H1 (cell line): ENCODE results near the gene TUBGCP6. TPM values are rescaled to one million over a fixed set of nuclear protein-coding genes. Genes with fewer than 3 reads are reported as not detected.

Source experiments
- ASH2L ChIP-seq: fragments of 200-600, 300-600 bp; sonication (generic); IDR thresholded peaks from one replicate; pipeline ENCODE4 v1.7.1; 2017; ENCODE audit warnings: low read length
- ATF2 ChIP-seq: IDR thresholded peaks from 2 replicates; pipeline ENCODE4 v1.6.1; 2012; ENCODE audit warnings: low read length, inconsistent platforms
- CBX5 ChIP-seq: fragments of 300-800, 300-1000 bp; sonication (generic); IDR thresholded peaks from 2 replicates; pipeline ENCODE4 v1.7.1; 2016; ENCODE audit warnings: antibody characterized with exemption, low read length, low read depth
- CBX8 ChIP-seq: fragments of 300-800, 300-1000 bp; sonication (generic); IDR thresholded peaks from 2 replicates; pipeline ENCODE4 v1.7.1; 2016; ENCODE audit warnings: low read depth, low read length, borderline replicate concordance
- CHD2 ChIP-seq: IDR thresholded peaks from 2 replicates; pipeline ENCODE4 v1.6.1; 2012; ENCODE audit warnings: low read length, improper control_type of control experiment
- EP300 ChIP-seq, 2 experiments: IDR thresholded peaks; 1 replicate in 1 of 2; 2 replicates in 1 of 2; pipeline ENCODE4 v1.6.1; 2011 to 2012; ENCODE audit warnings: low read depth in 2 of 2, low read length in 2 of 2, mild to moderate bottlenecking in 2 of 2, borderline replicate concordance in 1 of 2, inconsistent platforms in 1 of 2, moderate library complexity in 1 of 2
- FOSL1 ChIP-seq: IDR thresholded peaks from 2 replicates; pipeline ENCODE4 v1.6.1; 2011; ENCODE audit warnings: mild to moderate bottlenecking, low read depth, low read length, moderate library complexity; ENCODE audit not compliant: insufficient read depth
- GTF2F1 ChIP-seq: IDR thresholded peaks from 2 replicates; pipeline ENCODE4 v1.6.1; 2012; ENCODE audit warnings: low read depth, low read length, improper control_type of control experiment, borderline replicate concordance
- KDM1A ChIP-seq: fragments of 200-600, 300-600 bp; sonication (generic); IDR thresholded peaks from 2 replicates; pipeline ENCODE4 v1.7.1; 2016; ENCODE audit warnings: mild to moderate bottlenecking, low read length, borderline replicate concordance
- KDM4A ChIP-seq: IDR thresholded peaks from one replicate; pipeline ENCODE4 v1.7.1; 2012; ENCODE audit warnings: low read depth, mild to moderate bottlenecking, moderate library complexity, low read length, inconsistent platforms; ENCODE audit not compliant: severe bottlenecking
- KDM5A ChIP-seq: fragments of 200-600 bp; IDR thresholded peaks from 2 replicates; pipeline ENCODE4 v1.7.1; 2012; ENCODE audit warnings: mild to moderate bottlenecking, low read length, inconsistent platforms, mixed read lengths
- MAFK ChIP-seq: IDR thresholded peaks from 2 replicates; pipeline ENCODE4 v1.6.1; 2012; ENCODE audit warnings: low read depth, mild to moderate bottlenecking, improper control_type of control experiment, low read length
- NRF1 ChIP-seq: IDR thresholded peaks from 2 replicates; pipeline ENCODE4 v1.6.1; 2011; ENCODE audit warnings: mild to moderate bottlenecking, low read depth, low read length, improper control_type of control experiment
- RAD21 ChIP-seq, 2 experiments: IDR thresholded peaks in 1 of 2; conservative IDR thresholded peaks in 1 of 2; 2 replicates each; pipeline ENCODE4 v1.6.1; 2011; ENCODE audit warnings: low read depth in 2 of 2, low read length in 2 of 2, improper control_type of control experiment in 1 of 2, inconsistent platforms in 1 of 2, mild to moderate bottlenecking in 1 of 2, moderate library complexity in 1 of 2
- SIRT6 ChIP-seq: IDR thresholded peaks from one replicate; pipeline ENCODE4 v1.7.1; 2012; ENCODE audit warnings: low read length, inconsistent platforms
- SIX5 ChIP-seq: IDR thresholded peaks from 2 replicates; pipeline ENCODE4 v1.6.1; 2011; ENCODE audit warnings: mild to moderate bottlenecking, low read depth, low read length
- SP1 ChIP-seq: IDR thresholded peaks from 2 replicates; pipeline ENCODE4 v1.6.1; 2011; ENCODE audit warnings: low read depth, low read length
- SP2 ChIP-seq: IDR thresholded peaks from 2 replicates; pipeline ENCODE4 v1.6.1; 2012; ENCODE audit warnings: mild to moderate bottlenecking, low read length, inconsistent platforms
- YY1 ChIP-seq: IDR thresholded peaks from 2 replicates; pipeline ENCODE4 v1.6.1; 2011; ENCODE audit warnings: low read depth, mild to moderate bottlenecking, low read length
- ZNF274 ChIP-seq: IDR thresholded peaks from 2 replicates; pipeline ENCODE4 v1.7.0; 2012; ENCODE audit warnings: low read length, borderline replicate concordance; ENCODE audit errors: extremely low read depth
- polyA plus RNA-seq, 7 experiments: library from polyadenylated mRNA; depleted of rRNA in 3 of 7; stranded (reverse) in 5 of 7; unstranded in 2 of 7; fragments of >200 nt in 5 of 7; fragments of 200-250 nt in 2 of 7; gene quantifications; 1 replicate in 5 of 7; 2 replicates in 1 of 7; 4 replicates in 1 of 7; pipeline versions ENCODE4 v1.2.1 to v1.2.3, GENCODE V29; 2011 to 2013; ENCODE audit warnings: missing spikeins in 2 of 7, mixed read lengths in 2 of 7
- total RNA-seq: library from RNA; stranded (reverse); fragmentation: NEBNext Ultra II Directional; extraction: Animal tissue kit (Norgen Biotek cat#: 25700); gene quantifications from 2 replicates; pipeline ENCODE4 v1.2.1, GENCODE V29; 2021
- TF ChIP-seq, protein P1 (sequence below), 3 experiments: IDR thresholded peaks; 1 replicate in 2 of 3; 2 replicates in 1 of 3; pipeline versions ENCODE4 v1.5.1 to v1.6.1; 2011; ENCODE audit warnings: low read length in 3 of 3, mild to moderate bottlenecking in 3 of 3, inconsistent platforms in 2 of 3, low read depth in 1 of 3, moderate library complexity in 1 of 3; ENCODE audit not compliant: insufficient read depth in 1 of 3; ENCODE audit errors: control extremely low read depth in 1 of 3

TUBGCP6 gene
- total and polyA plus RNA-seq, 2 of the 8 experiments (the other 6 are each of a cell fraction or from before 2014, with no cell fraction given): 24.2 to 24.7 TPM

- TF ChIP-seq EP300 (IDR thresholded peaks at IDR 0.05; ENCODE audit: borderline replicate concordance in 1 of 2, low read depth in 2 of 2, low read length in 2 of 2) (no peak), SP2 (no peak), KDM4A (no peak), NRF1 (no peak), FOSL1 (no peak), SIX5 (no peak), ASH2L (no peak), ZNF274 (no peak), GTF2F1 (no peak), KDM1A (no peak), RAD21 (IDR thresholded peaks at IDR 0.05 in 1 of 2, conservative IDR thresholded peaks at IDR 0.05 in 1 of 2; ENCODE audit: low read depth in 2 of 2, low read length in 2 of 2) (peak in 1 of 2 experiments; percentile 36; a peak in 3 of 4 replicates), SP1 (no peak), CBX5 (no peak), SIRT6 (no peak), YY1 (0 out of 2 replicates have a peak, but pooled peaks have one; percentile 11), KDM5A (no peak), MAFK (no peak), CHD2 (no peak), CBX8 (no peak), ATF2 (no peak)
- TF ChIP-seq, protein P1, sequence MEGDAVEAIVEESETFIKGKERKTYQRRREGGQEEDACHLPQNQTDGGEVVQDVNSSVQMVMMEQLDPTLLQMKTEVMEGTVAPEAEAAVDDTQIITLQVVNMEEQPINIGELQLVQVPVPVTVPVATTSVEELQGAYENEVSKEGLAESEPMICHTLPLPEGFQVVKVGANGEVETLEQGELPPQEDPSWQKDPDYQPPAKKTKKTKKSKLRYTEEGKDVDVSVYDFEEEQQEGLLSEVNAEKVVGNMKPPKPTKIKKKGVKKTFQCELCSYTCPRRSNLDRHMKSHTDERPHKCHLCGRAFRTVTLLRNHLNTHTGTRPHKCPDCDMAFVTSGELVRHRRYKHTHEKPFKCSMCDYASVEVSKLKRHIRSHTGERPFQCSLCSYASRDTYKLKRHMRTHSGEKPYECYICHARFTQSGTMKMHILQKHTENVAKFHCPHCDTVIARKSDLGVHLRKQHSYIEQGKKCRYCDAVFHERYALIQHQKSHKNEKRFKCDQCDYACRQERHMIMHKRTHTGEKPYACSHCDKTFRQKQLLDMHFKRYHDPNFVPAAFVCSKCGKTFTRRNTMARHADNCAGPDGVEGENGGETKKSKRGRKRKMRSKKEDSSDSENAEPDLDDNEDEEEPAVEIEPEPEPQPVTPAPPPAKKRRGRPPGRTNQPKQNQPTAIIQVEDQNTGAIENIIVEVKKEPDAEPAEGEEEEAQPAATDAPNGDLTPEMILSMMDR (IDR thresholded peaks at IDR 0.05; ENCODE audit: control extremely low read depth in 1 of 3, insufficient read depth in 1 of 3, low read depth in 1 of 3, low read length in 3 of 3): peak; percentile 79 to 99 (median 91)
Measured at GRCh38 chr22:50276143-50276542, 31.3 kb upstream of the TUBGCP6 start (continued).
